HG02798 (cell line): ENCODE data around the gene ZWILCH.
"Not testable (repeated sequence)": the region's sequence is repeated elsewhere in the genome, so short reads cannot be mapped to it uniquely, and the experiment has no call there.

Experiments used
- ATAC-seq: cut with Tn5 transposase; IDR thresholded peaks from one replicate; pipeline ENCODE4 v1.9.1; 2021; ENCODE audit warnings: mild to moderate bottlenecking; ENCODE audit not compliant: unreplicated experiment, poor library complexity

ZWILCH gene

DNA sequence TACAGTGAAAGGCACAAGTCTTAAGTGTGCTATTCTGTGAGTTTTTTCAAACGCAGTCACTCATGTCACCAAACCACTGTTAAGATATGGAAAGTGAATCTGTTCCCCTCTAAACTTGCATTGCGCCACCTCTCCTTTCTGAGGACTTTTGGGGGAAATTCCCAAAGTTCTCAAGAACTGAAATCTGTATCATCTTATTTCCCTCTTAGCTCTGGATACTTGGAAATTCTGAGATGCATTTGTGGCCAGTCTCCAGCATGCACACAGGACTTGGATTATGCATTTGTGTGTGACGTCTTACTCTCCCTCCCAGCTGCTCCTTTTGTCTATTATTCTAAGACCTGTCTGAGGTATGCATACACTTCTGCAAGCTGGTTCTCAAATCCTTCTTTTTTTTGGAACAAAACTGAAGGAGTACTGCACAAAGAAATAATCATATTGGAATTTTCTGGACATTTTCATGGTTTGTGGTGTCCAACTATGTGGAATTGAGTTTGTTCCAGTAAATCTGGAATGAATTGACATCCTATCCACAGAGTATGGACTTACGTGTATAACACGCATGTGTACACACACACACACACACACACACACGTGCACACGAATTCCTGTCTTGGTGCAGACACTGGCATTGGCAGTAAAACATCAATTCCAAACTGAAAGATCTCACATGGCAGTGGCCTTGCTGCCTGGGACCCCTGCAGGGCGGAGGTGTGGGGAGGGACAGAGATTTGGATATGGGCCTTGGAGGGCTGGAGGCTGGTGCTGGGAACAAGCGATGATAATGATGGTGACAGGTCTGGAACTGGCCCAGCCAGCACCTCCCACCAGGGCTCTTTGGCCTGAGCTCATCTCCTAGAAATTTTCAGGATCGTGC is 68.8 kb downstream of the ZWILCH start:
- ATAC-seq, result no peak

DNA sequence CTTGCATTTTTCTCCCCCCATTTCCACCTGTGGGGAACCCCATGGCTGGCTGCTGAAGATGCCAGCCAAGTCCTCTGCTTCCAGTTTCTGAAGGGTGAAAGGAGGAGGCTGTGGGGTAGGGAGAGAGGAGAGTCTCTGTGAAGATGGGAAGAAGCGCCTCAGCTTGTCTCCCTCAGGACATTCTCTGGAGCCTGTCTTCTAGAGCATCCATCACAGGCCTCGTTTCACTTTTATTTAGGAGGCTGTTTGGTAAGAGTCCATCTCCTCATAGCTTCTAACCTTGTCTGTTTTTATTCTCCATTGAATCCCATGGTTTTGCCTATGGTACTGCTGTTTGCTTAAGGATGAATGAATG is 69.4 kb downstream of the ZWILCH start:
- no peak for ATAC-seq

DNA sequence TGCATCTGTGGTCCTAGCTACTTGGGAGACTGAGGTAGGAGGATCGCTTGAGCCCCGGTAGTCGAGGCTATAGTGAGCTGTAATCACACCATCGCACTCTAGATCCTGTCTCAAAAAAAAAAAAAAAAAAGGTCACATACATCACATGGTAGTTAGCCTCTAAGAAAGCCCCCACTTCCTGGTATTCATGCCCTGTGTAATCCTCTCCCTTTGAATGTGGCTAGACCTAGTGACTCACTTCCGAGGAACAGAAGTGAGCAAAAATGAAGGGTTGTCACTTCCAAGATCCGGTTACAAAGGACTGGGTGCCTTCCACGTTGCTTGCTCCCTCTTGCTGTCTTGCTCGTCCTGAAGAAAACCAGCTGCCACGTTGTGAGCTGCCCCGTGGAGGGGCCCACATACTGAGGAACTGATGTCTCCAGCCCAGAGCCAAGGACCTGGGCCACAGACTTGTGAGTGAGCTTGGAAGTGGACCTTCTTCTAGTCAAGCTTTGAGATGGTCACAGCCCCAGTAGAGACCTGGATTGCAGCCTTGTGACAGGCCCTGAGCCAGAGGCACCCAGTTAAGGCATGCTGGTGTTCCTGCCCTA is 73.3 kb downstream of the ZWILCH start:
- ATAC-seq, result no peak

DNA sequence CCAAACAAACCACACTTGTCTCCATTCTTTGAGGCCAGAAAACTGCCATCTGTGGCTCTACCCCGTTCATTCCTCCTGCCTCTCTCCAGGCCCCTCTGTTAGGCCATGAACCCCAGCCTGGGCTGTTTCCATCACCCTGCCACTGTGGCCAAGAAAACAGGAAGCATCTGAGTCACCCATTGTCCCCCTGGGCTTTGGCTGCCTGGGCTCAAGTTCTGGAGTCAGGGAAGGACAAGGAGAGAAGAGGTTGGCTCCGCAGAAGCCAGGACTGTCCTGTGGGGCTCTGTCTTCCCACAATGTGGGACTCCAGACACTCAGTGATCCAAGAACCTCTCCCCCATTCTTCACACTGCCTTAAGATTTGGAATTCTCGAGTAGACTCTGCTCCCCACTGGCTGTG is 75.5 kb downstream of the ZWILCH start:
- ATAC-seq, result no peak

DNA sequence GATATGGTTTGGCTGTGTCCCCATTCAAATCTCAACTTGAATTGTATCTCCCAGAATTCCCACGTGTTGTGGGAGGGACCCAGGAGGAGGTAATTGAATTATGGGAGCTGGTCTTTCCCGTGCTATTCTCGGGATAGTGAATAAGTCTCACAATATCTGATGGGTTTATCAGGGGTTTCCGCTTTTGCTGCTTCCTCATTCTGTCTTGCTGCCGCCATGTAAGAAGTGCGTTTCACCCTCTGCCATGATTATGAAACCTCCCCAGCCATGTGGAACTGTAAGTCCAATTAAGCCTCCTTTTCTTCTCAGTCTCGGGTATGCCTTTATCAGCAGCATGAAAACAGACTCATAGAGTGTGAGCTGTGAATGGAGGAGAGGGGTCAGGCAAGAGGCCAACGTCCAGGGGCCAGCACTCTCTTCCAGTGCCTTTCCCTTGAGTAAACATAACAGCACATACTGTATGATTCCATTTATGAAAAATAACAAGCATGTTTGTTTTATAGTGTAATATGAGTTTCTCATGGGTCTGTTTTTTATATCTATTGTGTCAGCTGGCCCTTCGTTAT is 76.9 kb downstream of the ZWILCH start:
- ATAC-seq, result no peak

DNA sequence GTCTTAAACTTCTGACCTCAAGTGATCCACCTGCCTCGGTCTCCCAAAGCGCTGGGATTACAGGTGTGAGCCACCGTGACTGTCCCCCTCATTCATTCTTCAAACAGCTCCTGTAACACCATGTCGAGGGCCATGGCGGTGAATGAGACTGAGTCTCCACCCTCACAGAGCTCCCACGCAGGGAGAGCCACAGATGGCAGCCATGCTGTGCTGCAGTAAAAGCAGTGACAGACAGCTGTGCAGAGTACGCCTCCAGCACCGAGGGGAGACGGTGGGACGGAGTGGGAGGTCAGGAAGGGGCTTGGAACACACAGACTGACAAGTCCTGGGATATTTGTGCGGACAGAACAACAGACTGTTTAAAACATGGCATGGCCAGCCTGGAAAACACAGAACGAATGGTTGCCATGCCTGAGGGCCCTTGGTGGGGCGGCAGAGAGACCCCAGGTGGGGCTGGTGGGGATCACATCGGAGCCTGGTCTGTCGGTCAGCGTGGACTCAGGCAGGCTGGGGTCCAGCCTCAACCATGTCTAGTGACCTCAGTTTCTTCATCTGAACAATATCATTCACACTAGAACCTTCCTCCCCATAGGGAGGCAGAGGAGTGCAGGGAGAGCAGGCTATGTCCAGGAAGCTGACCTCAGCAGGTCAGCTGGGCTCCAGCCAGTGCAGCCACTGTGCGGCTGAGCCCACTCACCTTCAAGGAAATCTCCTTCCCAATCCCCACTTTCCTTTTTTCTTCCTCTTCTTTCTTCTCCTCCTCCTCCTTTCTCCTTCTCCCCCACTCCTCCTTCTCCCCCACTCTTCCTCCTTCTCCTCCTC is 81.2 kb downstream of the ZWILCH start:
- ATAC-seq, result no peak

DNA sequence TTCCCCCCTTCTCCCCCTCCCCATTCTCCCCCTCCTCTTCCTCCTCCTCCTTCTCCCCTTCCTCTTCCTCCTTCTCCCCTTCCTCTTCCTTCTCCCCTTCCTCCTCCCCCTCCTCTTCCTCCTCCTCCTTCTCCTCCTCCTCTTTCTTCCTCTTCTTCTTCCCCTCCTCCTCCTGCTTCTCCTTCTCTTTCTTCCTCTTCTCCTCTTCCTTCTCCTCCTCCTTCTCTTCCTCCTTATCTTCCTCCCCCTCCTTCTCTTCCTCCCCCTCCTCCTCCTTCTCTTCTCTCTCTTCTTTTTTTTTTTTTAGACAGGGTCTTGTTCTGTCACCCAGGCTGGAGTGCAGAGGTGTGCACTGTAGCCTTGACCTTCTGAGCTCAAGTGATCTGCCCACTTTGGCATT is 81.9 kb downstream of the ZWILCH start:
- ATAC-seq, result no peak

DNA sequence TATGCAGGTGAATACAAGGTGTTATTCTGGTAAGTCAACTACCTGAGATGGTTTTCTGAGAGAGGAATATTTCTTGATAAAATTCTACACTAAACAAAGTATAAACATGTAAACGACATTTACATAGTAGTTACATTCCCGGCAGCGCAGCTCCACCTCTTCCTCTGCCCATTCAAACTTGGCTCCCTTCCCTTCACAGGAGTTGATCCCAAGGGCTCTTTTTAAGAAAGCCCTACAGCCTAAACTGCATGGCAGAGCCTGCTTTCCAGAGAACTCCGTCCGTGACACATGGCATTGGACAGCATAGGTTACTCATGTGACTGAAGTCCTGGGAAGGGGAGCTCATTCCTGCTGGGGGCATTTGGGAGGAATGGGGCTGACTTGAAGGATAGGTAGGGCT is 82.6 kb downstream of the ZWILCH start:
- ATAC-seq, result no peak

DNA sequence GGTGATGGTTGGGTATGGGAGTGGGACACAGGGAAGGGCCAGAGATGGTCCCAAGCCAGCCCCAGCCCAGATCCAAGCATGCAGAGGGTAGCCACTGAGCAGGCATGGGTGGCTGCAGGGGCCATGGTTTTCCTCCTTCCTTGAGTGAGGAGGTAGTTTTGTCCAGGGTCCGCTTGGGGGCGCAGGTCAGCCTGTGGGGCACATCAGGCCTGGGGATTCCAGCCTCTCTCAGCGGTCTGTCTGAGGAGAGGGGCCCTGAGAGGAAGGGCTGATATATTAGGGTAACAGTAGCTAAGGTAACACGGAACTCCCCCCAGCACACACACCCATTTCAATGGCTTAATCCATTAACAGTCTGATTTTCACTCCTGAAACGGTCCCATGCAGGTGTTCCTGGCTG is 83.4 kb downstream of the ZWILCH start:
- ATAC-seq, result no peak

DNA sequence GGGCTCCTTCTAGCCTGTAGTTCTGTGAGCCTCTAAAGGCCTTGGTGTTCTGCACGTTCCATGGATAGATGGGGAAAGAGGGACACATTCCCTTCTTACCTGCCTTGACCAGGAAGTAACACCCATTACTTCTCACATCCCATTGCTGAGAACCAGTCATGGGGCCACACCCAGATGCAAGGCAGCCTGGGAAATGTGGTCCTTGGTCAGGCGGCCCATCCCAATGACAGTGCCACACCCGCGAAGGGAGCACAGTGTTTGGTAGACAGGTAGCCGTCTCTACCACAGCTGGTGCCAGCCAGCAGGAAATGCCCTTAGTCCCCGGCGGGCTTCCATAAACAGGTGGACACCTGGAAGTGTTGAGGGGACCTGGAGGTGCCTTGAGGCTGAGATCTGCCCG is 83.8 kb downstream of the ZWILCH start:
- ATAC-seq, result no peak

DNA sequence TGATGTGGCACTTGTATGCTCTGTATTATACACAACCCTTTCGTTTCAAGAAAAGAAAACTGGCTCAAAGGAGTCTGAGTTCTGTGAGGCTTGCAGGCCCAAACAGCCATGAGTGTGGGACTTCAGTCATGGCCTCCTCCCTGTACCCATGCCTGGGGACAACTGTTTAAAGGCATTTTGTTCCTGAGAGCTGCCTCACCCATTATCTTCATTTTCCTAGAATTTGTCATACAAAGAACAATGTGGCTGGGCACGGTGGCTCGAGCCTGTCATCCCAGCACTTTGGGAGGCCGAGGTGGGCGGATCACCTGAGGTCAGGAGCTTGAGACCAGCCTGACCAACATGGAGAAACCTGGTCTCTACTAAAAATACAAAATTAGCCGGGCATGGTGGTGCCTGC is 84.3 kb downstream of the ZWILCH start:
- not testable (repeated sequence) for ATAC-seq

DNA sequence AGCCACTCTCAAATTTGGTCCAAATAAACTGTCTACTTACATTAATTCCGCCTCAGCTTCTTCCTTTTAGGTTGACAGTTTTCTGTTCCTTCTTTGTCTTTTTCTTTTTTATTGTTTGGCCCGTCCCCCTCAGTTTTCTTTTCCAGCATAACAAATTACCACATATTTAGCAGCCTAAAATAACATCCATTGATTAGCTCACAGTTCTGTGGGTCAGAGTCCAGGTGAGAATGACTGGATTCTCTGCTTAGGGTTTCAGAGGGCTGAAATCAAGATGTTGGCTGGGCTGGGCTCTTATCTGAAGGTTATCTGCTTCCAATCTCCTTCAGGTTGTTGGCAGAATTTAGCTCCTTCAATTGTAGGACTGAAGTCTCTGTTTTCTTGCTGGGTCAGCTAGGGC is 85.3 kb downstream of the ZWILCH start:
- ATAC-seq, result no peak

DNA sequence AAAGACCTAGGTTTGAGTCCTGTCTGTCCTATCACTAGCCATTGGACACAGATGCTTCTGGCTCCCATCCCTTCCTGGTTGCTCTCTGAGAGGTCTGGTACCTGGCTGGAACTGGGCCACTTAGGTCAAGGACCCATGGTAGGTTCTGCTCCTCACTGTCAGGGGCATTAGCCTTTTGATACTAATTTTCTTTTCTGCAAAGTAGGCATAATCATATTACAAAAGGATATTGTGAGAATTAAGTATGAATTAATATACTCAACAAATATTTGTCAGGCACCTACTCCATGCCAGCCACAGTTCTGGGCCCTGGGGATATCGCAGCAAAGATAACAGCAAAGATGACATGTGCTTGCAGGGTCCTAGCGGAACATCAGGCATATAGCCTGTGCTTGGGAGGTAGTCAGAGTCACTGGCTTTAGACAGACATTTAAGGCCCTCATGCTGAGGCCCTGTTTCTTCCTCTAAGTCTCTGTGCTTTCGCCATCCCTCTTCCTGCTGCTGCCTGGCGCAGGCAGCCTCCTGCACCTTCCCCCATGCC is 86.3 kb downstream of the ZWILCH start:
- no peak for ATAC-seq

DNA sequence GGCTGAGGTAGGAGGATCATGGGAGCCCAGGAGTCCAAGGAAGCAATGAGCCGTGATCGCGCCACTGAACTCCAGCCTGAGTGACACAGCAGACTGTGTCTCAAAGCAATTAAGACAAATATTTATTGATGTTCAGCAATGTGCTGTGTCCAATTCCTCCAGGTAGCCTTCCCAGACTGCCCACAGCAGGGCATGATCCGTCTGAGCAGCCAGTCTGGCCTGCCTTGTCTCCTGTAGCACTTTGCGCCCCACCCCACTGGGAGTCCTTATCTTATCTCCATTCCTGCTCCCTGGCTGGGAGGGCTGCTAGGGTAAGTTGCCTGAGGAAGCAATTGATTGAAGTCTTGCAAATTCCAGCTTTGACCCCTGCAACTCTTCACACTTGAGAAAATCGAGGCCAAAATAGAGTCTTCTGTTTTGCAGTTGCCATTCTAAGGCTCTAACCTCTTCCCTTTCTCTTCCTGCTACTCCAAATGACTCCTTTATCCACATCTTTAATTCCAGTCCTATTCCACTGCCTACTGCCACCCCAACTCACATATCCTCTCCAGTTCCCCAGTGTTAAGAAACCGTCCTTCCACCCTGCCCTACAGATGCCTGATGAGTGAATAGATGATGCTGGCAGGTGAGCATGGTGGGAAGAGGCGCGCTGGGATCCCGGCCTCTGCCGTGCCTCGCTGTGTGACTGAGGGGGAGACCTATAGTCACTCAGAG is 87.5 kb downstream of the ZWILCH start:
- ATAC-seq, result no peak

DNA sequence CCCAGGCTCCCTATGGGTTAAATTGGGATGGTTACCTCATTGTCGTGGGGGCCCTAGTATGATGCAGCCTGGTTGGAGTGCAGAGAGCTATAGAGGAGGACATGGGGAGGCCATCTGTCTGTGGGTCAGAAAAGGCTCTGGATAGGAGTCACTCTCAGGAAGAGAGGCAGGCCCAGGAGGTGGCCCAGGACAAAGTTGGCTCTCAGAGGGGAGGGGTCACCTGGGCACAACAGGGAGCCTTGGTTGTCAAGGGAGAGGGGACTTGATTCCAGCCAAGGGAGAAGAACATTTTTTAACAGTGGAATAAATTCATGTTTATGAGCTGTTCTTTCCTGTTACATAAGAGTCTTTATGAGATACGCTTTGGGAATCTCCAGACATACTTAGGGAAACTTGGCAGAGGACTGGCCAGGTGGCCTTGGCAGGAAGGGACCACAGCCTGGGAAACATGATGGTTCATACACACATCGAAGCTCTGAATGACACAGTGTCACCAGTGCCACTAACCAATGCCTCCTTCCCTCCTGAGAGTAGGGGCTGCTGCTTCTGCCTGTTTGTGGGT is 88.2 kb downstream of the ZWILCH start:
- ATAC-seq, result no peak

DNA sequence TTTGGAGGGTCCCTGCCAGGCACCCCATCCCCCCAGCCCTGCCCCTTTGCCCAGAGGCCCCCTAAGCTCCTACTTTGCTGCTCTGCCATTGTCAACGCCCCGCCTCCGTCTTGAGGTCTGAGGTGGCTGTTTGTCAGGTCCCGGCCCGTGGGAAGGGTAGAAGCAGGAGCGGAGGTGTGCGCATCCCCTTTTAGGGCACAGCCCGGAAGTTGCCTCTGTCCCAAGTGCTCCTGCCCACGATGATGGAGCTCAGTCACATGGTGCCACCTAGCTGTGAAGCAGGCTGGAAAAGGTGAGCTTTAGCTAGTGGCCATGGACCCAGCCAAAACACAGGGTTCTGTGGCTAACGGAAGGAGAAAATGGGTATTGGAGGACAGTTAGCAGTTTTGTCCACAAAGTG is 89.2 kb downstream of the ZWILCH start:
- no peak for ATAC-seq

DNA sequence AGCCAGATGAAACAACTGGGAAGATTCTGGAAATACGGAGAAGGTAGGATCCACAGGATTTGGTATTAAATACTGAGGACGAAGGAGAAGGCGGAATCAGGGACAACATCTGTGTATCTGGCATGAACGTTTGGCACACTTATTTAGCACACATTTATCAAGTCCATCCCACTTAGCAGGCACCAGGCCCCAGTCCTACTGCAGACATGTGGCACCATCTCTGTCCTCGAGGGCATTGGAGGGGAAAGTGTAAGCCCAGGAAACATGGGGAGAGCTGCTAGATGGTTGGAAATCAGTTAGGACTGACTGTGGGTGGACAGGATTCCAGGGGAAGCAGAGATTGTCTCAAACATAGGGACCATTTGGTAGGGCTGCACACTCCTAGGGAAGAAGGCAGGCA is 89.7 kb downstream of the ZWILCH start:
- no peak for ATAC-seq

DNA sequence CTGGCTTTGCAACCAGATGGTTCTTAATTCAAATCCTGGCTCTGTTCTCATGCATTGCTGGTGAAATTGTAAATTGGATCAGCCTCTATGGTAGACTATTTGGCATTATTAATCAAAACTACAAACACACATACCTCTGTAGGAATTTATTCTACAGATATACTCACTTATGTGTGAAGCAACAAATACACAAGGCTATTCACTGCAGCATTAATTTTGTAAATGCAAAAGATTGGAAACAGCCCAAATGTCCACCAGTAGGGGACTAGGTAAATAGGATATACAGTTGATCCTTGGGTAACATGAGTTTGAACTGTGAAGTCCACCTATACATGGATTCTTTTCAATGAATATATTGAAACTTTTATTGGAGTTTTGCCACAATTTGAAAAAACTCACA is 90.2 kb downstream of the ZWILCH start:
- no peak for ATAC-seq

DNA sequence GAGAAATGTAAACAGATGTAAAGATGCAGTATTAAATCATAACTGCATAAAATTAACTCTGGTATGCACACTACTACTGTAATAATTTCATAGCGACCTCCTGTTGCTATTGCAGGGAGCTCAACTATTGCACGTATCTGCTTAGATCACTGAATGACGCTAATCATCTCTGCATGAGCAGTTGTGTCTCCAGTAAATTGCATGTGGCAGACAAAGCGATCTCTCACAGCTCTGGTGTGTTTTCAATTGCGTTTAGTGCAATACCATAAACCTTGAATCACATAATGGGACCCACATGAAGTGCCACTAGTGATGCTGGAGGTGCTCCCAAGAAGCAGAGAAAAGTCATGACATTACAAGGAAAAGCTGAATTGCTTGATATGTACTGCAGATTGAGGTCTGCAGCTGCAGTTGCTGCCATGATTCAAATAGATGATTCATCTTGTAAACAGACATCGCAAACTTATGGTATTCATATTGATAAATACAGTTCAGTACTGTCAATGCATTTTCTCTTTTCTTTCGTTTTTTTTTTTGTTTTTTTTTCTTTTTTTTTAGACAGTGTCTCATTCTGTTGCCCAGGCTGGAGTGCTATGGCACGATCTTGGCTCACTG is 90.9 kb downstream of the ZWILCH start:
- ATAC-seq, result no peak
